ENCODE results near the gene EDNRA. TPM values are rescaled to one million over a fixed set of nuclear protein-coding genes. Genes with fewer than 3 reads are reported as not detected.
A peak's percentile ranks its signal among the peaks of the same experiment; 100 is the strongest.

EDNRA gene
- total and polyA plus RNA-seq, 8 donors: 26.6 to 124 (median 101) TPM

DNA sequence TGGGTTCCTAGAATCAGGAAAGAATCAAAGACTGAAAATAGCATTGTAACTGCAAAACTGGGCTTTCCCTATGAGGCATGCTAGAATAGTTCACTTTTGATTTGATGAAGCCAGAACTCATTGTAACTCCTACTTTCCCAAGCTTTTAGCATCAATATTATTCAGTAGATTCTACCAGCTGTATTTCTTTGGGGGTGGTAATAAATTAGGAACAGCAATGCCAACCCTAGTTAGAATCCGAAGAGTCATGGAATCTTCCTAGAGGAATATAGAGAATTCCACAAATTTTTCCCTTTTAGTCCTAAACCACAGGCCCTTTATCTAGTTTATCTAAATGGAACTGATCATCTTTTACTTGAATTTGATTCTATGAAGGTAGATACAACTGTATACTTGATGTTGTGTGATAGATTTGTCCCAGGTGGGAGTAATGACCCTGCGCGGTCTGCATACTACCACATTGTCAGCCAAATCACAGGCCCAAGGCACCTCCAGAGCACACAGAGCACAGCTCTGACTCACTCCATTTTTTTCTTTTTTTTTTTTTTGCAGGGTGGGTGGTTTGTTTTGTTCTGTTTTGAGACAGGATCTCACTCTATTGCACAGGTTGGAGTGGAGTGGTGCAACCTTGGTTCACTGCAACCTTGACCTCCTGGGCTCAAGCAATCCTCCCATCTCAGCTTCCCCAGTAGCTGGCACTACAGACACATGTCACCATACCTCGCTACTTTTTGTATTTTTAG is 66.6 kb downstream of the EDNRA start:
- intact Hi-C loops (cut with DNase I): no loop called here
- TF ChIP-seq, protein P1, sequence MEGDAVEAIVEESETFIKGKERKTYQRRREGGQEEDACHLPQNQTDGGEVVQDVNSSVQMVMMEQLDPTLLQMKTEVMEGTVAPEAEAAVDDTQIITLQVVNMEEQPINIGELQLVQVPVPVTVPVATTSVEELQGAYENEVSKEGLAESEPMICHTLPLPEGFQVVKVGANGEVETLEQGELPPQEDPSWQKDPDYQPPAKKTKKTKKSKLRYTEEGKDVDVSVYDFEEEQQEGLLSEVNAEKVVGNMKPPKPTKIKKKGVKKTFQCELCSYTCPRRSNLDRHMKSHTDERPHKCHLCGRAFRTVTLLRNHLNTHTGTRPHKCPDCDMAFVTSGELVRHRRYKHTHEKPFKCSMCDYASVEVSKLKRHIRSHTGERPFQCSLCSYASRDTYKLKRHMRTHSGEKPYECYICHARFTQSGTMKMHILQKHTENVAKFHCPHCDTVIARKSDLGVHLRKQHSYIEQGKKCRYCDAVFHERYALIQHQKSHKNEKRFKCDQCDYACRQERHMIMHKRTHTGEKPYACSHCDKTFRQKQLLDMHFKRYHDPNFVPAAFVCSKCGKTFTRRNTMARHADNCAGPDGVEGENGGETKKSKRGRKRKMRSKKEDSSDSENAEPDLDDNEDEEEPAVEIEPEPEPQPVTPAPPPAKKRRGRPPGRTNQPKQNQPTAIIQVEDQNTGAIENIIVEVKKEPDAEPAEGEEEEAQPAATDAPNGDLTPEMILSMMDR (IDR thresholded peaks at IDR 0.05): no peak

DNA sequence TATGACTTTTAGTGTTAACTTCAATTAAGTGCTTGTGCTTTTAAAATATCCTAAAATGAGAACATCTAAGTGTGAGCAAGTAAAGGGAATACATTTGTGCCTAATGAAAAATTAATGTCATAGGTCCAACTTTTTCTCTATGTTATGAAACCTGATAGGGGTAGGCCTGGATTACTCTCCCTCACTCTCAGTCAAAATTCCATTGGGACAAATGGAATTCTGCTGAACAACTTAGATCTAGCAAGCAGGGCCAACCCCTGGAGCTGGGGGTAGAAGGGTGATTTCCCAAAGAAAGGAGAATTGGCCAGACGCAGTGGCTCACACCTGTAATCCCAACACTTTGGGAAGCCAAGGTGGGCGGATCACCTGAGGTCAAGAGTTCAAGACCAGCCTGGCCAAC is 67.4 kb downstream of the EDNRA start:
- intact Hi-C loops (cut with DNase I): no loop called here
- Histone ChIP-seq H3K4me3 (no peak overlapping the region), H3K4me1 (no peaks in the 10 kb centered on the region), H3K27me3 (no peaks in the 10 kb centered on the region), H3K9me3 (no peaks in the 10 kb centered on the region), H3K27ac (no peak overlapping the region), H3K36me3 (no peaks in the 10 kb centered on the region)
- TF ChIP-seq, protein P1 (IDR thresholded peaks at IDR 0.05): no peak
- no peak for DNase-seq
- ATAC-seq: no peak

More for the DNA sequence above, 66.6 kb downstream of the EDNRA start:
- Histone ChIP-seq H3K9me3 (no peaks in the 10 kb centered on the region), H3K36me3 (no peaks in the 10 kb centered on the region), H3K27me3 (no peaks in the 10 kb centered on the region), H3K4me3 (no peak overlapping the region), H3K4me1 (no peaks in the 10 kb centered on the region), H3K27ac (no peak overlapping the region)
- ATAC-seq (no peak), DNase-seq (no peak)

DNA sequence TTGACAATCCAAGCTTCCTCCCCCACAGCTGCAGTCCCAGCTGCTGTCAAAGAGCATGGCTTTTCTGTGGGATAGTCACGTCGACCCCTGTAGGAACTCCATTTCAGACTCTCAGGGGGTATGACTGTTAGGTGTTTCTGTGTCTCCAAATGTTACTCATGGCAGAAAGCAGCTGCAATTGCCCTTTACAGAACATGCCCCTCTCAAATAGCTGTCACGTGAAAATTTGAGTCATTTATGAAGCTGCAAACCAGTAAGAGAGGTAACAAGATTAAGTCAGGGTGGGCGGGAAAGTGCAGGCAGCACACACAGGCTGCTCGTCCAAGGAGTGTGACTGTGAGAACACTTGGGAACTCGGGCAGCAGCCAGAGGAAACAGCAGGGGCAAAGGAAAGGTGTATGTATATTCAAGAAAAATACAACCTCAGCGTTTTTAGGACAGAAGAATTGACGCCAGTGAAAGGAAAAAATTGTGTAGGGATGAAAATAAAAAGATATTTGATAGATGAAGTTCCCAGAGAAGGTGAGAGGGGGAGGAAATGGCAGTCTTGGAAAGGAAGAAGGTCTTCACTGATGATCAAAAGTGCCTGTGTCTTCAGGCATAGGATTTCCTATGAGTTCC is 69.8 kb downstream of the EDNRA start:
- no peaks in the 10 kb centered on the region for H3K4me1 ChIP-seq
- TF ChIP-seq, protein P1 (IDR thresholded peaks at IDR 0.05): no peak
- intact Hi-C loops (cut with DNase I): no loop called here
- H3K9me3 ChIP-seq: no peaks in the 10 kb centered on the region
- no peak overlapping the region for H3K27ac ChIP-seq
- no peaks in the 10 kb centered on the region for H3K36me3 ChIP-seq
- H3K27me3 ChIP-seq: no peaks in the 10 kb centered on the region
- no peak overlapping the region for H3K4me3 ChIP-seq
- DNase-seq (no peak), ATAC-seq (peak; percentile 76)

DNA sequence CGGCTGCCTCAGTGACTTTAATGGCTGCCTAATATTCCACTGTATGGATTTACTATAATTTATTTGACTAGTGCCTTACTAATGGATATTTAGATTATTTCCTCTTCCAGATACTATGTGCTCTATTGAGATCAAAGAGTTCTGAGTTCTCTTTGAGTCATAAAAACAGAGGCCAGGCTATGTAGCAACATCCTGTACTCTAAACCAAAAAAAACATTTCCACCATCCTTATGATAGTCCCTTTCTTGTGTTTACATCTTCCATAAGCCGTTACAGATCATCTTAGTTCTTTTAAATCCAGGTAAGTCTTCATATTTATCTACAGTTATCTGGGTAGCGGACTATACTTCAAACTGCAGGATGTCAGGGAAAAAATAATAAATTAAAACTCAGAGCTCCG is 79.7 kb downstream of the EDNRA start:
- Histone ChIP-seq H3K27ac (no peak overlapping the region), H3K9me3 (peaks cover 0 to 4% of the 10 kb centered on the region in 2 donors), H3K36me3 (no peaks in the 10 kb centered on the region), H3K4me3 (no peak overlapping the region), H3K4me1 (no peaks in the 10 kb centered on the region), H3K27me3 (no peaks in the 10 kb centered on the region)
- DNase-seq (no peak), ATAC-seq (no peak)
- TF ChIP-seq, protein P1 (IDR thresholded peaks at IDR 0.05): no peak
- intact Hi-C loops (cut with DNase I): no loop called here

DNA sequence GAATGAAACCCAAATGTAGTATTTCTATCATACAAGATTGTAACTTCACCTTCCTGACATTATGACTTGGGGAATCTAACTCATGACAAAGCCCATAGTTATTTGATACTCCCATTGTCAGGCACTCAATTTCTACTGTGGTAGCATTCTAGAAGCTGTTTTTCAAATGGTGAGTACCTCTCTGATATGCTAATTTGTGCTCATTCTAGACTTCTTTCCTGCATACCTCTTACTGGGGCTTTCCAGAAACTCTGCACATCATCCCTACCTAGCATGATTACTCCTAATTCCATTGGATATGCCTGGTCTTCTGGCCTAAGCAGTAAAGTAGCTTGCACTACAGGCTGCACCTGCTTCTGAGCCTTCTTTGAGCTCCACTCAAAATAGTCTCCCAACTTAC is 85.9 kb downstream of the EDNRA start:
- H3K27me3 ChIP-seq: no peaks in the 10 kb centered on the region
- H3K36me3 ChIP-seq: no peaks in the 10 kb centered on the region
- no peak overlapping the region for H3K4me3 ChIP-seq
- intact Hi-C loops (cut with DNase I): no loop called here
- H3K27ac ChIP-seq: no peak overlapping the region
- H3K9me3 ChIP-seq: peaks cover 0 to 4% of the 10 kb centered on the region in 2 donors
- ATAC-seq: no peak
- DNase-seq: no peak
- H3K4me1 ChIP-seq: no peaks in the 10 kb centered on the region
- TF ChIP-seq, protein P1 (IDR thresholded peaks at IDR 0.05): no peak

Data from left lung (tissue), 10 donors.